Measurements from ENCODE around the gene SLC7A5.

GRCh38 chr16:87854053-87854906 lies 15.0 kb downstream of the SLC7A5 start:
- no peak for TF ChIP-seq POLR2A (IDR thresholded peaks at IDR 0.05)
- TF ChIP-seq, protein P1, sequence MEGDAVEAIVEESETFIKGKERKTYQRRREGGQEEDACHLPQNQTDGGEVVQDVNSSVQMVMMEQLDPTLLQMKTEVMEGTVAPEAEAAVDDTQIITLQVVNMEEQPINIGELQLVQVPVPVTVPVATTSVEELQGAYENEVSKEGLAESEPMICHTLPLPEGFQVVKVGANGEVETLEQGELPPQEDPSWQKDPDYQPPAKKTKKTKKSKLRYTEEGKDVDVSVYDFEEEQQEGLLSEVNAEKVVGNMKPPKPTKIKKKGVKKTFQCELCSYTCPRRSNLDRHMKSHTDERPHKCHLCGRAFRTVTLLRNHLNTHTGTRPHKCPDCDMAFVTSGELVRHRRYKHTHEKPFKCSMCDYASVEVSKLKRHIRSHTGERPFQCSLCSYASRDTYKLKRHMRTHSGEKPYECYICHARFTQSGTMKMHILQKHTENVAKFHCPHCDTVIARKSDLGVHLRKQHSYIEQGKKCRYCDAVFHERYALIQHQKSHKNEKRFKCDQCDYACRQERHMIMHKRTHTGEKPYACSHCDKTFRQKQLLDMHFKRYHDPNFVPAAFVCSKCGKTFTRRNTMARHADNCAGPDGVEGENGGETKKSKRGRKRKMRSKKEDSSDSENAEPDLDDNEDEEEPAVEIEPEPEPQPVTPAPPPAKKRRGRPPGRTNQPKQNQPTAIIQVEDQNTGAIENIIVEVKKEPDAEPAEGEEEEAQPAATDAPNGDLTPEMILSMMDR (IDR thresholded peaks at IDR 0.05) = no peak
